T-helper 17 cell (primary cell): ENCODE data around the gene TSHB. TPM values are rescaled to one million over a fixed set of nuclear protein-coding genes. Genes with fewer than 3 reads are reported as not detected.

Source experiments
- ATAC-seq: fragments of 150-1000 bp; cut with Tn5 transposase; 2 replicates; pipeline ENCODE4 v1.10.0; 2021; ENCODE audit warnings: mild to moderate bottlenecking, moderate library complexity
- DNase-seq, 3 donors: peaks; one replicate each; pipeline versions ENCODE4 v3.0.0 to v3.0.0-alpha.2; 2020 to 2021
- H3K9me3 ChIP-seq: one replicate; pipeline ENCODE4 v1.7.0; 2013; ENCODE audit warnings: low read length, mild to moderate bottlenecking; ENCODE audit not compliant: control insufficient read depth, poor library complexity, severe bottlenecking
- H3K27ac Mint-ChIP-seq: one replicate; pipeline ENCODE4 v1.8.0; 2022; ENCODE audit warnings: mild to moderate bottlenecking, moderate library complexity, mixed read lengths
- H3K27me3 Mint-ChIP-seq: one replicate; pipeline ENCODE4 v1.8.0; 2022; ENCODE audit warnings: mixed read lengths
- H3K36me3 Mint-ChIP-seq: one replicate; pipeline ENCODE4 v1.8.0; 2022; ENCODE audit warnings: low read depth, mixed read lengths
- H3K4me1 Mint-ChIP-seq: one replicate; pipeline ENCODE4 v1.8.0; 2022; ENCODE audit warnings: mild to moderate bottlenecking, mixed read lengths
- H3K4me3 Mint-ChIP-seq: one replicate; pipeline ENCODE4 v1.8.0; 2022; ENCODE audit warnings: mild to moderate bottlenecking, moderate library complexity, mixed read lengths
- total RNA-seq, 4 donors: library from RNA in 2 of 4; stranded (reverse) in 2 of 4; gene quantifications; one replicate each; pipeline ENCODE4 v1.2.3 and lab custom pipeline; 2022 to 2026

TSHB gene
- total RNA-seq, 2 donors from 2014 or later: not detected

DNA sequence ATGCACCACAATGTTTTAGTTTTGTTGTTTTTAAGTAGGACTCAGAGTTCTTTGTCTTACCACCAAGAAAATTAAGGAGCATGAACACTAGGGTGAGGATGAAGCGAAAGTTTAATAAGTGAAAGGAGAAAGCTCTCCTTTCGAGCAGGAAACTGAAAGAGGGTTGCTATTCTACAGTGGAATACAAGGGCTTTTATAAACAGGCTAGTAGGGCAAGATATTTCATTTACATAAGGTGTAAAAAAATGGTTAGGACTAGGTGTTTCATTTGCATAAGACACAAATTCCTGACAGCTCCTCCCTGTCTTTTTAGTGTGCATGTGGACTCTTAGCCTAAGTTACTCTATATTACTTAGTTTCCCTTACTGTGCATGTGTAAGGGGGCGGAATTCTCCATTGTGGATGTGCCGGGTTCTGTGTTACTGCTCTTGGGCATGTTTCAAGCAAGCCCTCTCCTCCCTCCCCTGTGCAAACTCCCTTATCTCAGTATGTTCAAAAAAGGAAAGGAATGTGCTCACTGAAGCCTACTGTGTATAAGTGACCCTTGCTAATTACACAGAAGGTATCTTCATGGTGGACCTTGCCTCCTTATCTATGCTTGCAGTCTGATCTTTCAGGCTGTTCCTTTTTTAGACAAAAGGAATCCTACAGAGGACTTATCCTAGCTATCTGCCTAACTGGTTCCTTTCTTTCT lies 7.3 kb downstream of the TSHB start:
- no peaks in the 10 kb centered on the region for H3K27me3 Mint-ChIP-seq
- ATAC-seq (no peak), DNase-seq (no peak)
- H3K27ac Mint-ChIP-seq: no peak overlapping the region
- no peaks in the 10 kb centered on the region for H3K9me3 ChIP-seq
- no peak overlapping the region for H3K4me3 Mint-ChIP-seq
- H3K4me1 Mint-ChIP-seq: no peaks in the 10 kb centered on the region
- no peaks in the 10 kb centered on the region for H3K36me3 Mint-ChIP-seq

DNA sequence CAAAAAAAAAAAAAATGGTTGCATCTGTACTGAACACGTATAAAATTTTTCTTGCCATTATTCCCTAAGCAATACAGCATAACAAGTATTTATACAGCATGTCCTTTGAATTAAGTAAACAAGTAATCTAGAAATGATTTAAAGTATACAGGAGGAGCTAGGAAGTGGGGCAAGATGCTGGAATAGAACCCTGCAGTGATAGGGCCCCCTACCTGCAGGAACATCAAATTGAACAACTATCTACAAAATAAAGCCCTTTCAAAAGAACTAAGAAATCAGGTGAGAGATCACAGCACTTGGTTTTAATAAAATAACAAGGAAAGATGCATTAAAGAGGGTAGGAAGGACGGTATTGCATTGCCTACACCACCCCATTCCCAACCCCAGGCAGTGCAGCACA lies 10.9 kb downstream of the TSHB start:
- ATAC-seq: no peak
- DNase-seq: no peak
- Mint-ChIP-seq H3K27ac (no peak overlapping the region), H3K4me1 (no peaks in the 10 kb centered on the region), H3K36me3 (peaks cover 2% of the 10 kb centered on the region), H3K4me3 (no peak overlapping the region), H3K27me3 (no peaks in the 10 kb centered on the region)
- no peaks in the 10 kb centered on the region for H3K9me3 ChIP-seq

DNA sequence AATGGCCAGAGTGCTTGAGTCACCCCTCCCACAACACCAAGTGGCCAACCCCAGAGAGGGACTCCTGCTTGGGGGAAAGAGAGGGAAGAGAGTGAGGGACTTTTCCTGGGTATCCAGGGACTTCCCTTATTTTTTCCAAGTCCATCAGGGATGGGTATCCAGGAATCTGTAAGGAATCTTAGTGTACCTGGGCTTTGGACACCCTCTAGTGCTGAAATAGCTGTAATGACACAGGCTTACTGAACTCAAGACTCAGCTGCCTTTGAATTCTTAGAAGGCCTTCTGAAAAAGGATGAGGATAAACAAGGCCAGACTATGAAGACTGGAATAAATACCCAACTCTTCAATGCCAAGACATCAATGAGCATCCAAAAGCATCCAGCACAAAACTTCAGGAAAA lies 12.0 kb downstream of the TSHB start:
- H3K27ac Mint-ChIP-seq: no peak overlapping the region
- H3K4me1 Mint-ChIP-seq: no peaks in the 10 kb centered on the region
- no peak for ATAC-seq
- no peaks in the 10 kb centered on the region for H3K27me3 Mint-ChIP-seq
- H3K36me3 Mint-ChIP-seq: peaks cover 2% of the 10 kb centered on the region
- no peak for DNase-seq
- H3K9me3 ChIP-seq: no peaks in the 10 kb centered on the region
- H3K4me3 Mint-ChIP-seq: no peak overlapping the region

DNA sequence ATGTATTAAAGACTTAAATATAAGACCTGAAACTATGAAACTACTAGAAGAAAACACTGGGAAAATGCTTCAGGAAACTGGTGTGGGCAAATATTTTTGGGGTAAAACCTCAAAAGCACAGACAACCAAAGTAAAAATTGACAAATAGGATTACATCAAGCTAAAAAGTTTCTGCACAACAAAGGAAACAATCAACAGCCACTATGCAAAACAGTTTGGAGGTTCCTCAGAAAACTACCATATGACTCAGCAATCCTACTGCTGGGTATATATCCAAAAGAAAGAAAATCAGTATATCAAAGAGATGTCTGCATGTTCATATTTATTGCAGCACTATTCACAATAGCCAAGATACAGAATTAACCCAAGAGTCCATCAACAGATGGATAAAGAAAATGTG lies 17.1 kb downstream of the TSHB start:
- no peak for ATAC-seq
- no peak overlapping the region for H3K4me3 Mint-ChIP-seq

DNA sequence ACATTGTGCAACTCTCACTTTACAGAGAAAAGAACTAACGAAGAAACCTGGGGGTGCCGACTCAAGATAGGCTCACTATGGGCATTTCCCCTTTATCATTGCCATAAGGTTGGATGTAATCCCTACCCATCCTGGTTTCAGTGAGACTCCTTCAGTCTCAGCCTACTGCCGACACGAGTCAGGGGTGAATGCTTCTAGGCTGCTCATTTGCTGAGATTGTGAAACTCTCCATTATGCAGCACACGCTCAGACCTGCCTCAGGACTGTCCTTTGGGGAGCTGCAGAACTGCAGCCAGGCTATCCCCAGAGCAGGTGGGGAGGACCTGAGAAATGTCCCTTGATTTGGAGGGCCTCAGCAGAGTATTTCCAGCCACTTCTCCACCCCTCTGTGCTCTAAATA lies 22.2 kb downstream of the TSHB start:
- H3K27me3 Mint-ChIP-seq: no peaks in the 10 kb centered on the region
- no peak overlapping the region for H3K27ac Mint-ChIP-seq
- H3K4me1 Mint-ChIP-seq: peaks cover 7% of the 10 kb centered on the region
- H3K9me3 ChIP-seq: no peaks in the 10 kb centered on the region
- DNase-seq (no peak), ATAC-seq (no peak)
- H3K36me3 Mint-ChIP-seq: peaks cover 3% of the 10 kb centered on the region
- H3K4me3 Mint-ChIP-seq: no peak overlapping the region

More for the DNA sequence above, 17.1 kb downstream of the TSHB start:
- Mint-ChIP-seq H3K27me3 (no peaks in the 10 kb centered on the region), H3K4me1 (peaks cover 2% of the 10 kb centered on the region), H3K36me3 (peaks cover 2% of the 10 kb centered on the region), H3K27ac (peak overlapping the region; percentile 30)
- no peak for DNase-seq
- no peaks in the 10 kb centered on the region for H3K9me3 ChIP-seq

DNA sequence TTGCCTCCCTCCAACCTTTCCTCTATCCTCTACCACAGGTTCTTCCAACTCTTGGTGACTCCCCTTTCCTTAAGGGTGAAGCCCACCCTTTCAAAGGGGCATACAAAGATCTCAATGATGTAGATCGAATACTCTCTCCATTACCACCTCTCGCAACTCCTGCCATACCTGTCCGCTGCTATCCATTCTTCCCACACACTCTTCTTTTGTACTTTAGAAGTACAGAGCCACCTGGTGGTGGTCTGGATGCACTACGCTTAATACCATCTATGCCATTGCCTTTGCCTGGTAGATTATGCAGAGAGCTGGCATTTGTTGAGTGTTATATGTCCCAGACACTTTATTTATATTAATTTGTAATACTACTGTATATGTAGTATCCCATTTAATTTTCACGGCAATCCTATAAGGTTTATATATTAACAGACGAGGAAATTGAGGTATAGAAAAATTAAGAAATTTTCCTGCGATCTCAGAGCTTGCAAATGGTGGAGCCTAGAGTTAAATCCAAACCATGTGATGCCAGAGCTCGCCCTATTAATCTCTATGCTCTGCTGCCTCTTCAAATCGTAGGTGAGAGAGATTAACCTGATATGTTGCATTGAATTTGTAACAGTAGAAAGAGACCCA lies 22.9 kb downstream of the TSHB start:
- ATAC-seq (peak; percentile 98), DNase-seq (peak in 2 of 3 donors; percentile 28 to 47)
- Mint-ChIP-seq H3K27ac (no peak overlapping the region), H3K36me3 (peaks cover 3% of the 10 kb centered on the region), H3K4me3 (no peak overlapping the region), H3K4me1 (peaks cover 7% of the 10 kb centered on the region), H3K27me3 (no peaks in the 10 kb centered on the region)
- H3K9me3 ChIP-seq: no peaks in the 10 kb centered on the region

DNA sequence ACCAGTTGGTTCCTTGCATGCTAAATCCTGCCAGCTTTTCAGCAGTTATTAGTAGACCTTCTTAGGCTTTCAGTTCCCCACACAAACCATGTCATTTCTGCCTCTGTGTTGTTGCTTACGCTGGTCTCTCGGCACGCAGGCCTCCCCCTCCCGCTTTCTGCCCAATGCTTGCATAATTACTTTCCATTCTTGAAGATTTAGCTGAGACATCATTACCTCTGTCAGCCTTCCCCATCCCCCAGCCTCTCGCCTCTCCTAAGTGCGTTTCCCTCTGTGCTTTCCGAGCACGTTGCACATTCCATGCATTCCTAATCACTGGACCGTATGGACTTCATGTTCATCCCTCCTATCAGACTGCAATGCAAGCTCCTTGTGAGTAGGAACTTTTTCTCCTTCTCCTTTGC lies 26.8 kb downstream of the TSHB start:
- Mint-ChIP-seq H3K36me3 (peaks cover 7% of the 10 kb centered on the region), H3K27ac (no peak overlapping the region), H3K4me3 (no peak overlapping the region), H3K4me1 (peaks cover 21% of the 10 kb centered on the region), H3K27me3 (no peaks in the 10 kb centered on the region)
- DNase-seq (no peak), ATAC-seq (no peak)
- no peaks in the 10 kb centered on the region for H3K9me3 ChIP-seq

DNA sequence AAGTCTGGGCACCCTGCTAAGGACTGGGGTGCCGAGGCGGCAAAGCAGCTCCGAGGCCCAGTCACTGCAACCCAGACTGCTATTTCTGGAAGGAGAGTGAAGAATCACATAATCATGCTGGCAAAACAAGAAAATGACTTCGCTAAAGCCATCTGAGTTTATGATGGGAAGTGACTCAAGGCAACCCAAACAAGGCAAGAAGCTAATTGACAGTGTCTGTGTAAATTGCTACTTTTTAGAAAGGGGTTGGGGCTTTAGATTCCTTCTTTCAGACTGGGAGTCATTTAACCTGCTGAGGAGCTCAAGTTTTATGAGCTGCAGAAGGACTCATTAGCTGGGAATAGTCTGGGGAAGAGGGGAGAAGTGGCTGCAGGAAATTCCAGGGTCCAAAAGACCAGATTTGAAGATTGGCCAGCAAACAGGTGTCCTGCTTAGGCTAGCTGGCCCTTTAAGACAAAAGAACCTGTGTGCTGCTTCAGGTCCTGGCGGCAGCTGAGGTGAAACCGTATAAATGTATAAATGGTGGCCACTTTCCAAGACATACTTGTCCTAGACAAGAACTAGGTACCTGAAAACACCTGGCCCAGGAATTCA lies 28.1 kb downstream of the TSHB start:
- Mint-ChIP-seq H3K27ac (no peak overlapping the region), H3K27me3 (no peaks in the 10 kb centered on the region), H3K4me1 (peaks cover 30% of the 10 kb centered on the region), H3K36me3 (peaks cover 7% of the 10 kb centered on the region), H3K4me3 (no peak overlapping the region)
- DNase-seq (no peak), ATAC-seq (no peak)
- H3K9me3 ChIP-seq: no peaks in the 10 kb centered on the region

DNA sequence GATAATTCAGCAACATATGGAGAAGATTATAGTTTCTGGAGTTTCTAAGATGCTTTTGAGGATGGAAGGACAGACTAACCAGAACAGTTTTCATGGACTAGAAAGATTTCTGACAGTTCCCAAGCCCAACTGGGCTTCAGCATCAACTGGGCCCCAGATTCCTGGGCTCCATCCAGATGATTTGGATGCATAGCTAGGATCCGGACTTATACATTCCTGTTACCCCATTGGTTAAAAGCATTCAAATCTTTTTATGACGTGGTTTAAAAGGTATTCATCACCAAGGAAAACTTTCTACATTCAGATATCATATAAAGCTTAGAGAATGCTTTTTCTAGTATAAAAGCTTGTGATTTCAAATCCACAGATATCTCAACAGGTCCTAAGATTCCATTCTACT lies 29.7 kb downstream of the TSHB start:
- ATAC-seq: no peak
- no peak for DNase-seq
- Mint-ChIP-seq H3K27me3 (no peaks in the 10 kb centered on the region), H3K4me3 (no peak overlapping the region), H3K4me1 (peaks cover 41% of the 10 kb centered on the region), H3K36me3 (peaks cover 7% of the 10 kb centered on the region), H3K27ac (peak overlapping the region; percentile 47)
- H3K9me3 ChIP-seq: no peaks in the 10 kb centered on the region

DNA sequence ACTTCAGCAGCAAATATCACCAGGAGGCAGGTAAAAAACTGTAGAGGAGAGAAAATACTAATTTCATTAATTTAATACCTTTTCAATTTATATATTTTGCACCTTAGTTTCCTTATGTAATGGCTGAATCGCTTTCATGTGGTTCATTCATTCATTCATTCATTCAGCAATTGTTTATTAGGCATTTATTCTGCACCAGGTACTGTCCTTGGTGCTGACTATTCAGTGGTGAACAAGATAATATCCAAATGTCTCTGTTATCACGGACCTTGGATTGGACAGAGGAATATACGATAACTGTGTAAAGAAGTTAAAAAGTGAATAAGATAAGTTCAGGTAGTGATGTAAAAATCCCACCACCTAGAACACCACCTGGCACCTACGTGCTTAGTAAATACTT lies 30.9 kb downstream of the TSHB start:
- H3K4me3 Mint-ChIP-seq: peak overlapping the region; percentile 33
- no peaks in the 10 kb centered on the region for H3K9me3 ChIP-seq
- ATAC-seq (no peak), DNase-seq (no peak)
- peaks cover 41% of the 10 kb centered on the region for H3K4me1 Mint-ChIP-seq
- peaks cover 5% of the 10 kb centered on the region for H3K36me3 Mint-ChIP-seq
- H3K27ac Mint-ChIP-seq: peak overlapping the region; percentile 99
- H3K27me3 Mint-ChIP-seq: no peaks in the 10 kb centered on the region

DNA sequence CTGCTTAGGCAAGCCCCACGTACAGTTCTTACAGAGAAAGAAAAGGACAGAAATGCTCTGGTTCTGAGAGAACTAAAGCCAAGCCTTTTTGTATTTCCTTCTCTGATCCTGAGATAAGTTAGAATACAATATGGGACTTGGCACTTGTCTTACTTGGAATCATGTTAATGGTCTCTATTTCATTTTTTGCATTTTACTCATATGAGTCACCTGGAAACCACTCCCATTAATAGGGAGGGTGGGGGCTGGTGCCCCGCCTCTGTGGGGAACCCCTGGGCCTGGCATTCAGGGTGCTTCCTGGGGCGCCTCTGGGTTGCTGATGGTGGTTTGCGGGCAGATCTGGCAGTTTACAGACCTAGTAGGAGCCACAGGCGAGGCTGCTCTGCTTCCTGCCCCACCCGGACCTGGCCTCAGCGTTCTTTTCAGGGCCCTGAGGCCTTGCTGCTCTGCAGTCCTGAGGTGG lies 32.9 kb downstream of the TSHB start:
- peak overlapping the region; percentile 69 for H3K4me3 Mint-ChIP-seq
- H3K27ac Mint-ChIP-seq: peak overlapping the region; percentile 99
- H3K4me1 Mint-ChIP-seq: peaks cover 44% of the 10 kb centered on the region
- H3K9me3 ChIP-seq: no peaks in the 10 kb centered on the region
- peaks cover 5% of the 10 kb centered on the region for H3K36me3 Mint-ChIP-seq
- H3K27me3 Mint-ChIP-seq: no peaks in the 10 kb centered on the region
- peak; percentile 94 for ATAC-seq
- peak; percentile 83 to 93 (median 92) for DNase-seq

DNA sequence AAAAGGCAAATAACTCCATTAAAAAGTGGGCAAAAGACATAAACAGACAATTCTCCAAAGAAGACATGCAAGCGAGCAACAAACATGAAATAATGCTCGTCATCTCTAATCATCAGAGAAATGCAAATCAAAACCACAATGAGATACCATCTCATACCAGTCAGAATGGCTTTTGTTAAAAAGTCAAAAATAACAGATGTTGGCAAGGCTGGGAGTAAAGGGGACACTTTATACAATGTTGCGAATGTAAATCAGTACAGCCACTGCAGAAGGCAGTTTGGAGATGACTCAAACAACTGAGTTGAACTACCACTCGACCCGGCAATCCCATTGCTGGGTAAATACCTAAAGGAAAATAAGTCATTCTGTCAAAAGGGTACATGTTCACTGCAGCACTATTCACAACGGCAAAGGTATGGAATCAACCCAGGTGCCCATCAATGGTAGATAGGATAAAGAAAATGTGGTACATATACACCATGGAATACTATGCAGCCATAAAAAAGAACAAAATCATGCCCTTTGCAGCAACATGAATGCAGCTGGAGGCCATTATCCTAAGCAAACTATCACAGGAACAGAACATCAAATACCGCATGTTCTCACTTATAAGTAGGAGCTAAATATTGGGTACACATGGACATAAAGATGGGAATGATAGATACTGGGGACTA lies 33.7 kb downstream of the TSHB start:
- no peaks in the 10 kb centered on the region for H3K27me3 Mint-ChIP-seq
- H3K4me1 Mint-ChIP-seq: peaks cover 42% of the 10 kb centered on the region
- no peaks in the 10 kb centered on the region for H3K9me3 ChIP-seq
- peaks cover 5% of the 10 kb centered on the region for H3K36me3 Mint-ChIP-seq
- peak; percentile 72 for ATAC-seq
- peak overlapping the region; percentile 99 for H3K27ac Mint-ChIP-seq
- peak in 2 of 3 donors; percentile 25 to 38 for DNase-seq
- H3K4me3 Mint-ChIP-seq: peak overlapping the region; percentile 69

DNA sequence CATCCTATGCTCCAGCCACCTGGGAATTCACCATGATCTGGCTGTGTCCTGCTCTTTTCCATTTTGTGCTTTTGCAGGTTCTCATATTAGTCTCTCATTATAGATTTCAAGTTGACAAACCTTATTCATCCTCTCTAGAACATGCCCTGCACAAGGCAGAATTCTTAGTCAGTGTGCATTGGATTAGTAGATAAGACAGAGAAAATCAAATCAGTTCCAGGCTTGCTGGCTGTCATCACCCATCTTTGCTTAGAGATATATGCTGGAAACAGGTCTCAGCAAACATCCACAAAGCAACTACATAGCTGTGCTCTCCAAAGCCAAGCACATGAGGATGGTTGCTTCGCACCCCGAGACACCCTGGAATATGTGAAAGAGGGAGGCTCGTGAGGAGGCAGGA lies 34.8 kb downstream of the TSHB start:
- H3K4me3 Mint-ChIP-seq: peak overlapping the region; percentile 7
- H3K9me3 ChIP-seq: no peaks in the 10 kb centered on the region
- DNase-seq (no peak), ATAC-seq (no peak)
- no peaks in the 10 kb centered on the region for H3K27me3 Mint-ChIP-seq
- peaks cover 3% of the 10 kb centered on the region for H3K36me3 Mint-ChIP-seq
- peak overlapping the region; percentile 99 for H3K27ac Mint-ChIP-seq
- H3K4me1 Mint-ChIP-seq: peaks cover 44% of the 10 kb centered on the region
